Hepatocyte (in vitro differentiated cells): Measurements from ENCODE around the gene PRAMEF20. TPM values are rescaled to one million over a fixed set of nuclear protein-coding genes. Genes with fewer than 3 reads are reported as not detected.
"Not testable (repeated sequence)": the region's sequence is repeated elsewhere in the genome, so short reads cannot be mapped to it uniquely, and the experiment has no call there.

Source experiments
- DNase-seq: peaks from one replicate; pipeline ENCODE4 v3.0.0-alpha.2; 2016; ENCODE audit warnings: low spot score
- H2AFZ ChIP-seq: fragments of 200-600 bp; sonication (generic); 2 replicates; pipeline ENCODE4 v1.6.0; 2016; ENCODE audit warnings: antibody characterized with exemption, mild to moderate bottlenecking
- H3K27ac ChIP-seq: fragments of 200-600 bp; sonication (generic); 2 replicates; pipeline ENCODE4 v1.5.1; 2016; ENCODE audit warnings: mild to moderate bottlenecking
- H3K27me3 ChIP-seq: fragments of 200-600 bp; sonication (generic); 2 replicates; pipeline ENCODE4 v1.6.1; 2016
- H3K36me3 ChIP-seq: fragments of 200-600 bp; sonication (generic); replicated peaks from 2 replicates; pipeline ENCODE4 v1.5.1; 2016; ENCODE audit warnings: low read depth; ENCODE audit not compliant: insufficient read depth
- H3K4me1 ChIP-seq: fragments of 200-600 bp; sonication (generic); 2 replicates; pipeline ENCODE4 v1.5.1; 2016; ENCODE audit warnings: mild to moderate bottlenecking, moderate library complexity; ENCODE audit not compliant: insufficient read depth
- H3K4me2 ChIP-seq: fragments of 200-600 bp; sonication (generic); 2 replicates; pipeline ENCODE4 v1.6.0; 2016
- H3K4me3 ChIP-seq: fragments of 200-600 bp; sonication (generic); 2 replicates; pipeline ENCODE4 v1.5.1; 2016; ENCODE audit warnings: mild to moderate bottlenecking
- H3K79me2 ChIP-seq: fragments of 200-600 bp; sonication (generic); 2 replicates; pipeline ENCODE4 v1.6.0; 2017; ENCODE audit warnings: mild to moderate bottlenecking
- H3K9me2 ChIP-seq: fragments of 200-600 bp; sonication (generic); replicated peaks from 2 replicates; pipeline ENCODE4 v1.6.0; 2017; ENCODE audit warnings: mild to moderate bottlenecking; ENCODE audit not compliant: insufficient read depth
- H3K9me3 ChIP-seq: fragments of 200-600 bp; sonication (generic); 2 replicates; pipeline ENCODE4 v1.5.1; 2016; ENCODE audit warnings: low read depth, mild to moderate bottlenecking
- H4K20me1 ChIP-seq: fragments of 200-600 bp; sonication (generic); 2 replicates; pipeline ENCODE4 v1.6.0; 2016; ENCODE audit warnings: mild to moderate bottlenecking; ENCODE audit not compliant: insufficient read depth, poor library complexity, severe bottlenecking
- WGBS: methylation state at CpG from one replicate; pipeline ENCODE4 v1.1.6; 2016; ENCODE audit warnings: low lambda C conversion rate; ENCODE audit errors: missing lambda C conversion rate; 5-methylcytosine and 5-hydroxymethylcytosine counted together
- polyA plus RNA-seq: library from polyadenylated mRNA; unstranded; fragments of >200 nt; fragmentation: Nextera tagmentation; extraction: Ambion mirVana; gene quantifications from 2 replicates; pipeline ENCODE4 v1.2.1, GENCODE V29; 2016
- total RNA-seq: library from RNA; depleted of rRNA; stranded (reverse); fragments of >200 nt; gene quantifications from 2 replicates; pipeline ENCODE4 v1.2.3, GENCODE V29; 2014

Gene PRAMEF20
- total RNA-seq = not detected in 2 replicates
- not detected in 2 replicates for polyA plus RNA-seq

DNA sequence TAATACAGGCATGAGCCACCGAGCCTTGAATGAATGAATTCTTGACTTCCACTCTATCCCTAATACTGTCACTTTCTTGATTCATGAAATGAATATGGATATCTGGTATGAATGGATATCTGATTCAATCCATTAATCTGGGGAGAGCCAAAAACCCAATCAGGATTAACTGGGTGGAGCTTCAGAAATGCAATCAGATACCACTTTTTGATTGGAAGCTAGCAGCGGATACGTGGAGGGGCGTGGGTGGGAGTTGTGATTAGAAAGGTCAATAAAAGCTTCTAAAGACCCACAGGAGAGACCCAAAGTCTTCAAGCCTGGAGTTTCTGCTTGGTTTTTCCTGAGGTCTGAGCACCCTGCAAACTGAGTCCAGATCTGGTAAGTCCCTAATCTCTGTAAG is at the start of gene PRAMEF20:
TSS of gene PRAMEF20 (plus strand) at position 301 of the 400 bp plus-strand sequence. CDS start 5,905 bp downstream, outside the sequence.
- not testable (repeated sequence) for H4K20me1 ChIP-seq, H3K9me2 ChIP-seq, H3K27ac ChIP-seq, DNase-seq, H3K27me3 ChIP-seq, H2AFZ ChIP-seq, H3K4me2 ChIP-seq, H3K4me1 ChIP-seq, H3K36me3 ChIP-seq, H3K79me2 ChIP-seq, H3K4me3 ChIP-seq, H3K9me3 ChIP-seq
- 82% methylated on average over 4 of the region's 4 CpGs for WGBS

DNA sequence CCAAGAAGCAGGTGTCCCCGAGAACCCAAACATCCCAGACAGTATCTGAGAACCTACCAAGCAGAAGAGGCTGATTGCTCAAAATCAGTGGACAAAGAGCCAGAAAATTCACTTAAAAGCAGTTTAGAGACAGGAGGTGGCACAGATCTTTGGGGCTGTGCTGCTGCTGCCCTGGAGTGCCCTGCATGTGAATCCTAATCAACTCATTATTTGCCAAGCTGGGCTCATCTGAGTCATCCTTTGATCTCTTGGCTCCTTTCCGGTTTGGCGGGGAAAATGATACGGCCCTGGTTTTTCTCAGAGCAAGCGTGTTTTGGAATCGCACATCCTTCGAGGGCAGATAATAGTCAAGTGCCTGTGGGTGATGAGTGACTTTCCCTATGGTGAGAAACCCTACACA is 47.9 kb upstream of the PRAMEF20 start:
- not testable (repeated sequence) for H3K4me2 ChIP-seq, H2AFZ ChIP-seq, H3K4me3 ChIP-seq, H3K4me1 ChIP-seq, H3K79me2 ChIP-seq, H3K9me3 ChIP-seq, H3K9me2 ChIP-seq, H3K36me3 ChIP-seq, H3K27ac ChIP-seq, DNase-seq, H3K27me3 ChIP-seq, H4K20me1 ChIP-seq
- 67% methylated on average over 1 of the region's 7 CpGs for WGBS

DNA sequence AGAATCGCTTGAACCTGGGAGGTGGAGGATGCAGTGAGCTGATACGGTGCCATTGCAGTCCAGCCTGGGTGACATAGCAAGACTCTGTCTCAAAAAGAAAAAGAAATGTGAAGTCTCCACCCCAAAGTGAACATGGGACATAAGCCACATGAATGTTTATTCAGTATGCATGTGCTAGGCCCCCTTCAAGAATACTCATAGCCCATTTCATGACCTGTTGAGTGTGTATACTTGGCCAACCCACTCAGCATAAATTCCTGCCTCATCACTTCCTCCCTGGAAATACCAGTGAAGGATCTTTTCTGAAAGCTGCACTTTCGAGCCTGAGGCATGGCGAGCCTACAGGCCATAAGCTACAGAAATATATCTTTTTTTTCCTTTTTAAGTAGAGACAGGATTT is 45.3 kb upstream of the PRAMEF20 start:
- H2AFZ ChIP-seq, DNase-seq, H3K9me2 ChIP-seq, H3K27me3 ChIP-seq, H3K9me3 ChIP-seq, H3K36me3 ChIP-seq, H4K20me1 ChIP-seq, H3K4me3 ChIP-seq, H3K4me2 ChIP-seq, H3K27ac ChIP-seq, H3K79me2 ChIP-seq, H3K4me1 ChIP-seq: not testable (repeated sequence)
- WGBS = 94% methylated on average over 2 of the region's 4 CpGs

DNA sequence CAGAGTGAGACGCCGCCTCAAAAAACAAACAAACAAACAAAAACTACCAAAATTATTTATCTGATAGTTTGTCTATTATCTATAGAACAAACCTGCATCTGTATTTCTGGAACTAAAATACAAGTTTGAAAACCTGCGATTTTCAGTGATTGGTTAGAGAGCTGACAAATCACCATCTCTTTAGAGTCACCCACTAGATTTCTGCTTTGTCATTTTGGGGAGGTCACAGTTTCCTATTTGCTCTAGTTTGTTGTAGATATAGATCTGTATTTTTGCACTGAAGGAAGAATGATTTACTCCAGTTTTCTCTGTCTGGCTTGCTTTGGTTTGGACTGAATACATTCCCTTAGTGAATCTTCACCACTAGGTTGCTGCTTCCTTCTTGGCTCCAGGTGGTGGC is 43.7 kb upstream of the PRAMEF20 start:
- H4K20me1 ChIP-seq, DNase-seq: not testable (repeated sequence)
- 88% methylated on average over 3 of the region's 3 CpGs for WGBS

DNA sequence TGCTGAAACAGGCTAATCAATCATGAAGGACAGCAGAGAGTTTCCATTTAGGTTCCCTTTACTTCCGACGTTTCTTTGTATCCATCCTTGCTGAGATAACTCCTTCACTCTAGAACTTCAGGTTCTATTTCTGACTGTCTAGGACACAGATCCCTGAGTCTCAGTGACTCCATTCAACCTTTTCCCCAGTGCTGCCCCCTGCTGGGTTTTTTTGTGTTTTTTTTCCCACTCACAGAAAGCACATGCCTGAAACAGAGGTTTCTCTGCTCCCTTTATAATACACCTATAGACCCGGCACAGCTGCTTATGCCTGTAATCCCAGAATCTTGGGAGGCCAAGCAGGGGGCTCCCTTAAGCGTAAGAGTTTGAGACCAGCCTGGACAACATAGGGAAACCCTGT is 41.7 kb upstream of the PRAMEF20 start:
- H3K4me1 ChIP-seq, H3K36me3 ChIP-seq, DNase-seq, H3K4me2 ChIP-seq, H3K4me3 ChIP-seq, H4K20me1 ChIP-seq, H3K27me3 ChIP-seq, H3K79me2 ChIP-seq, H3K9me2 ChIP-seq, H3K9me3 ChIP-seq, H3K27ac ChIP-seq, H2AFZ ChIP-seq: not testable (repeated sequence)
- 85% methylated on average over 4 of the region's 4 CpGs for WGBS

More for the DNA sequence above, 43.7 kb upstream of the PRAMEF20 start:
- not testable (repeated sequence) for H3K4me3 ChIP-seq, H3K9me3 ChIP-seq, H3K27ac ChIP-seq, H3K27me3 ChIP-seq, H3K9me2 ChIP-seq, H3K4me2 ChIP-seq, H3K36me3 ChIP-seq, H3K4me1 ChIP-seq, H2AFZ ChIP-seq, H3K79me2 ChIP-seq

DNA sequence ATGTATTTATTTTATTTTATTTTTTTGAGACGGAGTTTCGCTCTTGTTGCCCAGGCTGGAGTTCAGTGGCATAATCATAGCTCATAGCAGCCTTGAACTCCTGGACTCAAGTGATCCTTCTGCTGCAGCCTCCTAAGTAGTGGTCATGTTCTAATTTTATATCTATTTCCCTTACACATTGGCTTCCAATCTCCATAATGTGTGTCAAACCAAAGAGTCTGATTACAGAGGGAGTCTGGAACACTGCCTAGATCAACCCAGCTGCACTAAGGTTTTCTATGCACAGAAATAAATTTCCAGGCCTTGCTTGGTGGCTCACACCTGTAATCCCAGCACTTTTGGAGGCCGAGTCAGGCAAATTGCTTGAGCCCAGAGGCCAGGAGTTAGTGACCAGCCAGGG is 31.3 kb upstream of the PRAMEF20 start:
- 73% methylated on average over 3 of the region's 3 CpGs for WGBS
- H3K4me1 ChIP-seq = not testable (repeated sequence)

DNA sequence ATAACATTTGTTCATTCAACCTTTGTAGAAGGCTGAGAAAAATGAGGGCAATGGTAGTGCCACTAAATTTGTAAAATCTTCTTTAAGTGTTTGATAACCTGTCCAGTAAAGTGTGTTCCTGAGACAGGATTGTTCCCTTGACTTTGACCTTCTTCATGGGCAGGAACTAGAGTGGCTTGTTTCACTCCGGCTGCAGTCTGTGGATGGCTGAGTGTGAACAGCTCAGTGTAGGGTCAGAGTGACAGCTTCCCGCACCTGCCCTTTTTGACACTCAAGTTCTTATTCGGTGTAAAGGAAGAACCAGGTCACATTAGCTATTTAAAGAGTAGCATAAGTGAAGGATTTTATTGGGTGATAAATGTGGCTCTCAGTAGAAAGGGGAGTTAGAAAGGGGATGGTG is 29.9 kb upstream of the PRAMEF20 start:
- not testable (repeated sequence) for H3K4me3 ChIP-seq, H3K9me2 ChIP-seq, H4K20me1 ChIP-seq, H3K27me3 ChIP-seq, H3K9me3 ChIP-seq, H3K4me2 ChIP-seq, H3K27ac ChIP-seq, H2AFZ ChIP-seq, H3K79me2 ChIP-seq, DNase-seq, H3K36me3 ChIP-seq, H3K4me1 ChIP-seq
- 85% methylated on average over 3 of the region's 3 CpGs for WGBS

More for the DNA sequence above, 31.3 kb upstream of the PRAMEF20 start:
- H3K27me3 ChIP-seq, H3K4me3 ChIP-seq, H2AFZ ChIP-seq, H3K79me2 ChIP-seq, H3K9me3 ChIP-seq, H3K4me2 ChIP-seq, DNase-seq, H3K9me2 ChIP-seq, H3K36me3 ChIP-seq, H4K20me1 ChIP-seq, H3K27ac ChIP-seq: not testable (repeated sequence)

DNA sequence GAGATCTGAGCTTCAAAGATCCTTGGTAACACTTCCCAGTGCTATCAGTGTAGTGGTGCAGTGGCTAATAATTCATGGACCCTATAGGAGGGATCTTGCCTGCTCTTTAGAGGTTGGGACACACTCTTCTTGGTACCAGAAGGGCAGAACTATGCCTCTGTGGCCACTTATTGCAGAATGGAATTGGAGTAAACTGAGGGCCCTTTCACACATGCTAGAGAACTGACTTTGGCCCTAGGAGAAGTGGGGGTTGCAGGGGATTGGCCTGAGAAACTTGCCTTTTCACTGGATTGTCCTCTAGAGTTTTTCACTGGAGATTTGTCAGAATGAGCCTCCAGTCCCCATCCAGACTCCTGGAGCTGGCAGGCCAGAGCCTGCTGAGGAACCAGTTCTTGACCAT is 20.9 kb upstream of the PRAMEF20 start, which contains the start of gene PRAMEF17:
TSS of gene PRAMEF17 (plus strand) at position 301 of the 400 bp plus-strand sequence. CDS start at position 327, 26 bp downstream.
- H3K36me3 ChIP-seq, H4K20me1 ChIP-seq, DNase-seq, H3K9me3 ChIP-seq, H3K27ac ChIP-seq, H3K4me3 ChIP-seq, H3K9me2 ChIP-seq, H3K79me2 ChIP-seq, H3K27me3 ChIP-seq, H3K4me2 ChIP-seq, H2AFZ ChIP-seq, H3K4me1 ChIP-seq: not testable (repeated sequence)

DNA sequence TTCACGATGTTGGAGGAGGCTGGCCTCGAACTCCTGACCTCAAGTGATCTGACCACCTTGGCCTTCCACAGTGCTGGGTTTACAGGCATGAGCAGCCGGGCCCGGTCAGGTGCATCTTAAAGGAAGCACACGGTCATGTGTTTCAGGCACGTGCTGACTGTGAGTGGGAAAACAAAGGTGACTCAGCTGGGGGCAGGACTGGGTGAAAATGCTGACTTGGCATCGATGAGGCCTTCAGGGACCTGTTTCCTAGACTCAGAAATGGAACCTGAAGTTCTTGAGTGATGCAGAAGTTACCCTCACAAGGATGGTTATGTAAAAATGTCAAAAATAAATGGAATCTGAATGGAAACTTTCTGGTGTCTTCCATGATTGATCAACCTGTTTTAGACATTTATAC is 17.2 kb upstream of the PRAMEF20 start:
- H3K4me1 ChIP-seq, H3K27me3 ChIP-seq, H3K27ac ChIP-seq, H4K20me1 ChIP-seq, H3K4me3 ChIP-seq, H3K9me2 ChIP-seq, H3K9me3 ChIP-seq, DNase-seq, H3K4me2 ChIP-seq, H3K36me3 ChIP-seq, H3K79me2 ChIP-seq, H2AFZ ChIP-seq: not testable (repeated sequence)
- WGBS = 66% methylated on average over 7 of the region's 7 CpGs
